ENCODE results near the gene LCNL1.
A peak's percentile ranks its signal among the peaks of the same experiment; 100 is the strongest.
"Not testable (repeated sequence)": the region's sequence is repeated elsewhere in the genome, so short reads cannot be mapped to it uniquely, and the experiment has no call there.

The LCNL1 gene

GRCh38 chr9:137025517-137025966 is 42.7 kb downstream of the LCNL1 start:
- no peak for DNase-seq (ENCODE audit: low read depth in 3 of 3)

GRCh38 chr9:137026384-137026783 is 43.6 kb downstream of the LCNL1 start:
- no peak for DNase-seq (ENCODE audit: low read depth in 3 of 3)

- no peak for DNase-seq (ENCODE audit: low read depth in 3 of 3)
Measured at GRCh38 chr9:137026828-137027227, 44.0 kb downstream of the LCNL1 start.

GRCh38 chr9:137027369-137028262 is 44.8 kb downstream of the LCNL1 start, which contains the start of gene ABCA2:
ABCA2 (minus strand) TSS chr9:137028237; CDS start chr9:137028140, 97 bp downstream.
- DNase-seq (ENCODE audit: low read depth in 3 of 3) = no peak

- DNase-seq (ENCODE audit: low read depth in 3 of 3) = peak in 1 of 3 donors; percentile 64
Measured at GRCh38 chr9:137028263-137029057, 45.7 kb downstream of the LCNL1 start.

GRCh38 chr9:137029058-137029936 is 46.5 kb downstream of the LCNL1 start:
- peak in 2 of 3 donors; percentile 63 to 80 for DNase-seq (ENCODE audit: low read depth in 3 of 3)

GRCh38 chr9:137030006-137030405 is 47.2 kb downstream of the LCNL1 start:
- no peak for DNase-seq (ENCODE audit: low read depth in 3 of 3)

- no peak for DNase-seq (ENCODE audit: low read depth in 3 of 3)
Measured at GRCh38 chr9:137030538-137031527, 48.0 kb downstream of the LCNL1 start.

GRCh38 chr9:137031904-137032640 is 49.3 kb downstream of the LCNL1 start, which contains the start of gene FUT7:
FUT7 (minus strand) TSS chr9:137032088; CDS start chr9:137031991, 97 bp downstream.
- no peak for DNase-seq (ENCODE audit: low read depth in 3 of 3)

GRCh38 chr9:137032858-137033257 is 50.1 kb downstream of the LCNL1 start:
- DNase-seq (ENCODE audit: low read depth in 3 of 3) = no peak

GRCh38 chr9:137033481-137033880 is 50.7 kb downstream of the LCNL1 start:
- DNase-seq (ENCODE audit: low read depth in 3 of 3) = not testable (repeated sequence)

- DNase-seq (ENCODE audit: low read depth in 3 of 3) = no peak
Measured at GRCh38 chr9:137034039-137034708, 51.4 kb downstream of the LCNL1 start.

- DNase-seq (ENCODE audit: low read depth in 3 of 3) = peak; percentile 72 to 86 (median 77)
Measured at GRCh38 chr9:137034709-137035506, 52.1 kb downstream of the LCNL1 start.
